GM12865 (cell line): ENCODE measurements around the gene SRPK2.
"Not testable (repeated sequence)": the region's sequence is repeated elsewhere in the genome, so short reads cannot be mapped to it uniquely, and the experiment has no call there.

Experiments used
- DNase-seq: peaks from one replicate; pipeline ENCODE4 v3.0.0; 2010; ENCODE audit warnings: low read depth
- H3K4me3 ChIP-seq: 2 replicates; pipeline ENCODE4 v1.5.1; 2011; ENCODE audit warnings: mild to moderate bottlenecking, low read depth, low read length, control low read depth
- TF ChIP-seq, protein P1 (sequence below): IDR thresholded peaks from 2 replicates; pipeline ENCODE4 v1.5.1; 2011; ENCODE audit warnings: low read length, control low read depth, low read depth, inconsistent platforms; ENCODE audit not compliant: insufficient read depth; ENCODE audit errors: missing control alignments

The SRPK2 gene

DNA sequence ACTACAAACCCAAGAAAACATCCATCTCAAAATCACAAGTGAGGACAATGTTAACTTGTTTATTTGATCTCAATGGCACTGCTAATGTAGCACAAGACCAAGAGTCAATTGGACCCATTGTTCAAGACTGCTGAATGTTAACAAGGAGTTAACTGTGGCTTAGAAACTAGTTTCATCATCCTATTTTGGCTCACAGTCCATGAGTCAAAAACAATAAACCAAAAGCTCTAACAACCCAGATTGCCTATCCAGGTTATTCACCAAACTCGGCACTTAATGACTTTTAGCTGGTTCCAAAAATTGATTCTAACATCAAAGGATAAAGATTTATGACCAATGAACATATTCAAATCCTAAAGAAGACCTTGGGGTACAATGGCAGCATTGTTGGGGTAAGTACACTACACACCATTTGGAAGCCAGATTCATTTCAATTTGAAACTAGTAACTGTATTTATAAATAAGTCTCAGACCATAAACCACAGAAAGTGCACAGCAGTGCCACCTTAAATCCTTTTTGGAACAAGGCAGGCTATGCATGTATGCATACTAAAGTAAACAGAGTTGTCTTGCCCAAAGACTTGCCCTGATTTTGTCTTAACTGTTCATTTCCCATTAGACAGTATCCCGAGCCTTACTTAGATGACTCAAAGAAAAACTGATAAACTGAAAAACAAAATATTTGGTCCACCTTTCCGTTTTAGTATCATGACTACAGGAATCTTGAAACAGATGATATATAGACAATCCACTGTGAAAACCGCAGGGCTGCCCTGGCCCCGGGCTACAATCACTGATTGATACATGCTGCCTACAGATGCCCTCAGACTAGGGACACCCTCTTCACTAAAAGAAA, 84.5 kb downstream of the SRPK2 start:
- peak overlapping the region; percentile 1; the same call in 1 of the 2 replicates for H3K4me3 ChIP-seq
- peak; percentile 77 for DNase-seq
- TF ChIP-seq, protein P1, sequence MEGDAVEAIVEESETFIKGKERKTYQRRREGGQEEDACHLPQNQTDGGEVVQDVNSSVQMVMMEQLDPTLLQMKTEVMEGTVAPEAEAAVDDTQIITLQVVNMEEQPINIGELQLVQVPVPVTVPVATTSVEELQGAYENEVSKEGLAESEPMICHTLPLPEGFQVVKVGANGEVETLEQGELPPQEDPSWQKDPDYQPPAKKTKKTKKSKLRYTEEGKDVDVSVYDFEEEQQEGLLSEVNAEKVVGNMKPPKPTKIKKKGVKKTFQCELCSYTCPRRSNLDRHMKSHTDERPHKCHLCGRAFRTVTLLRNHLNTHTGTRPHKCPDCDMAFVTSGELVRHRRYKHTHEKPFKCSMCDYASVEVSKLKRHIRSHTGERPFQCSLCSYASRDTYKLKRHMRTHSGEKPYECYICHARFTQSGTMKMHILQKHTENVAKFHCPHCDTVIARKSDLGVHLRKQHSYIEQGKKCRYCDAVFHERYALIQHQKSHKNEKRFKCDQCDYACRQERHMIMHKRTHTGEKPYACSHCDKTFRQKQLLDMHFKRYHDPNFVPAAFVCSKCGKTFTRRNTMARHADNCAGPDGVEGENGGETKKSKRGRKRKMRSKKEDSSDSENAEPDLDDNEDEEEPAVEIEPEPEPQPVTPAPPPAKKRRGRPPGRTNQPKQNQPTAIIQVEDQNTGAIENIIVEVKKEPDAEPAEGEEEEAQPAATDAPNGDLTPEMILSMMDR, result no peak

DNA sequence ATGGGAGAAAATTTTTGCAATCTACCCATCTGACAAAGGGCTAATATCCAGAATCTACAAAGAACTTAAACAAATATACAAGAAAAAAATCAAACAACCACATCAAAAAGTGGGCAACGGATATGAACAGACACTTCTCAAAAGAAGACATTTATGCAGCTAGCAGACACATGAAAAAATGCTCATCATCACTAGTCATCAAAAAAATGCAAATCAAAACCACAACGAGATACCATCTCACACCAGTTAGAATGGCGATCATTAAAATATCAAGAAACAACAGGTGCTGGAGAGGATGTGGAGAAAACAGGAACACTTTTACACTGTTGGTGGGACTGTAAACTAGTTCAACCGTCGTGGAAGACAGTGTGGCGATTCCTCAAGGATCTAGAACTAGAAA, 88.1 kb downstream of the SRPK2 start:
- not testable (repeated sequence) for DNase-seq, H3K4me3 ChIP-seq

DNA sequence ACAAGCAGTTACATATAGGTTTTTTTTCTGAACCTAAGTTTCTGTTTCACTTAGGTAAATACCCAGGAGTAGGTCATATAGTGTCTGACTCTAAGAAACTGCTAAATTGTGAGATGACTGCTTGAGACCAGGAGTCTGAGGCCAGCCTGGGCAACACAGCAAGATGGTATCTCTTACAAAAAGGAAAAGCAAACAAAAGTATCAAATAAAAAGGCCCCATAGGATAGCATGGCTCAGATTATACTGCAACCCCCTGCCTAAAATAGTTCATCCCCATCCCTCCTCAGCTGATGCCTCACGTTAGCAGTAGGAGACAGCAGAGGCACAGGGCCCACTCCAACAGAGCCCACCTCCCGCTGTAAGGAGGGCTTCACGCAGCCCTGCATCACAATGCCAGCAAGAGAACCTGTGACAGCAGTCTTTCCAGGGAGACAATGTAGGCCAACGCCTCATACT, 90.3 kb downstream of the SRPK2 start:
- H3K4me3 ChIP-seq, result no peak overlapping the region
- peak; percentile 76 for DNase-seq
- TF ChIP-seq, protein P1, result no peak

DNA sequence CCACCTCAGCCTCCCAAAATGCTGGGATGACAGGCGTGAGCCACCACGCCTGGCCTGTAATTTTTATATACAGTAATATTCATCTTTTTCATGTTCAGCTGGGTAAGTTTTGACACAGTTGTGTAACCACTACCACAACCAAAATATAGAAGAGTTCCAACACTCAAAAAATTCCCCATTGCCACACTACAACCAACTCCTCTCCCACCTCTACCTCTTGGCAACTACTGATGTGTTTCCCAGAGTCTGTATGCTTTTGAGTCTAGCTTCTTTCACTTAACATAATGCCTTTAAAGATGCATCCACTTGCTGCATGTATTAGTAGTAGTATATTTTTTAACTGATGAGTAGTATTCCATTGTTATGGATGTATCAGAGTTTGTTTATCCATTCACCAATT, 90.7 kb downstream of the SRPK2 start:
- TF ChIP-seq, protein P1, result no peak
- no peak overlapping the region; the same call in 1 of the 2 replicates for H3K4me3 ChIP-seq

DNA sequence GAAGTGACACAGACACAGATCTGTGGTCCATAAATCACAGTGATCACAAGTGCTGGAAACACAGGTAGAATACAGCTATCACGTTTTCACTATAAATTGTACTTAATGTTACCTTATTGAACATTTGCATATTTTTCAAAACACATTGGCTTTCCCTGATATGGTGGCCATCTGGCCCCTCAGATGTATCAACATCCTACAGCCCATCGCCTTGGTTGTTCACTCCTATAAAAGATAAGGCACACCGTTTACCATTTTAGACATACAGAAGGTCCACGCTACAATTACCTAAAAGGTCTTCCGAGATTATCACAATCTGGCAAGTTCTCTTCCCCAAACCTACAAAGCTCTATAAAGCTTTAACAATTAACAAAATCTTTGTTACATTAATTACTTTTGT, 91.4 kb downstream of the SRPK2 start:
- no peak overlapping the region for H3K4me3 ChIP-seq
- TF ChIP-seq, protein P1, result no peak
- DNase-seq, result no peak

More for the DNA sequence above, 90.7 kb downstream of the SRPK2 start:
- peak; percentile 37 for DNase-seq

DNA sequence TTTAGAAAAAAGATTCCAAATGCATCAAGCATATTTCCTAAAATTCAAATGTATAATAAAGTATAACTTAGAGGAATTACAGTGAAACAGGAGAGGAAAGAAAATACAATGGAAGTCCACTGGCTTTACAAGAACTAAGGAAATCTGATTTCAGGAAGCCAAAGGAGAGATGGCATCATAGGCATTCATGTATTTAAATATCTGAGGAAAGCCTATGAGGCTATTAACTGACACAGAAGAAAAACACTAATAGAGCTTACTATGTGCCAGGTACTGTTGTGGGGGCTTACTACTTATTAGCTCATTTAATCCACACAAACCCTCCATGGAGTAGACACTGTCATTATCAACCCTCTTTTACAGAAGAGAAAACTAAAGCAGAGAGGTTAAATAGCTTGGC, 92.2 kb downstream of the SRPK2 start:
- no peak for DNase-seq
- TF ChIP-seq, protein P1, result no peak

DNA sequence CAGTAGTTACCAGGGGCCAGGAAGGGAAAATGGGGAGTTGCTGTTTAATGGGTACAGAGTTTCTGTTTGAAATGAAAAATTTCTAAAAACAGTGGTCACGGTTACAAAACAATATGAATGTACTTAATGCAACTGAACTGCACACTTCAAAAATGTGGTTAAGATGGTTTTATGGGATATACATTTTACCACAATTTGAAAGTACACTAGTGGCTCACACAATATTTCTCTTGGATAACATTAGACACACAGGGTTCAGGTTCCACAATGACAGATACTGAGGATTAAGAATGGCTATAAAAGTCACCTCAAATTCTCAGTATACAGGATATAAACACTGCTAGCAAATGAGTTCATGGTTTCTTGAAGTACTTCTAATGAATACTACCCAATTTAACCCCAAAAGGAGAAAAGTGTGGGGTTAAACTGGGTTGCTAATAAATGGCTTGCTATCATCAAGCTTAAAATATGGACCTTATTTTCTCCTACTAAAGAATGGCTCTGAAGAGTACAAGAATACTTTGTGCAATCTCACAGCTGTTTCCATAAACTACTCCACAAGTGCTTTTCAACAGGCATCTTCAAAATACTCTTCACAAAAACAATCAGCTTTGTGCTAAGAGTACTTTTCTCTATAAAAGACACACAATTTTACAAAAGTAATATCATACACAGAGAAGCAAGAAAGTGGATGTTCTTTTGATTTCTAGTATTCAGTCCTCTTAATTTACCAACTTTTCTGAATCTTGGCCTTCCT, 92.9 kb downstream of the SRPK2 start:
- TF ChIP-seq, protein P1, result no peak
- H3K4me3 ChIP-seq, result no peak overlapping the region
- DNase-seq, result no peak

More for the DNA sequence above, 92.2 kb downstream of the SRPK2 start:
- H3K4me3 ChIP-seq, result no peak overlapping the region

DNA sequence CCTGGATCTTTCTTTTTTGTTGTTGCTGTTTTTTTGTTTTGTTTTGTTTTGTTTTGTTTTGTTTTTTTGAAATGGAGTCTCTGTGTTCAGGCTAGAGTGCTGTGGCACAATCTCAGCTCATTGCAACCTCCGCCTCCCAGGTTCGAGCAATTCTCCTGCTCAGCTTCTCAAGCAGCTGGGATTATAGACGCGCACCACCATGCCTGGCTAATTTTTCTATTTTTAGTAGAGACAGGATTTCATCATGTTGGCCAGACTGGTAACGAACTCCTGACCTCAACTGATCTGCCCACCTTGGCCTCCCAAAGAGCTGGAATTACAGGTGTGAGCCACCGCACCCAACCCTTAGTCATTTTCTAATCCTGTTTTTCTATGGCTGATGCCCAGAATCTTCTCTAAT, 94.2 kb downstream of the SRPK2 start:
- not testable (repeated sequence) for H3K4me3 ChIP-seq, DNase-seq
